VCaP (cell line): ENCODE measurements around the gene ENAH.
A peak's percentile ranks its signal among the peaks of the same experiment; 100 is the strongest.

Source experiments
- H3K27ac ChIP-seq: fragments of 450-650 bp; 2 replicates; pipeline ENCODE4 v1.5.1; 2017
- CTCF ChIP-seq: fragments of 450-650 bp; conservative IDR thresholded peaks from 2 replicates; pipeline ENCODE4 v1.5.1; 2017; ENCODE audit warnings: mild to moderate bottlenecking, moderate library complexity

ENAH gene

GRCh38 chr1:225527575-225527974 lies 125.3 kb downstream of the ENAH start:
- no peak for TF ChIP-seq CTCF
- 0 out of 2 replicates have a peak overlapping the region, but pooled peaks have one; percentile 18 for H3K27ac ChIP-seq

- peak overlapping the region; percentile 18; the same call in 1 of the 2 replicates for H3K27ac ChIP-seq
- no peak for TF ChIP-seq CTCF
These were observed 126.0 kb downstream of the ENAH start for GRCh38 chr1:225526878-225527277.

- no peak for TF ChIP-seq CTCF
- H3K27ac ChIP-seq: no peak overlapping the region
These were observed 127.5 kb downstream of the ENAH start for GRCh38 chr1:225525377-225525776.

- H3K27ac ChIP-seq: no peak overlapping the region
- no peak for TF ChIP-seq CTCF
These were observed 128.4 kb downstream of the ENAH start for GRCh38 chr1:225524570-225524969.

GRCh38 chr1:225523263-225523950 lies 129.5 kb downstream of the ENAH start:
- TF ChIP-seq CTCF: no peak
- H3K27ac ChIP-seq: peak overlapping the region; percentile 7; the same call in 1 of the 2 replicates

- no peak overlapping the region for H3K27ac ChIP-seq
- no peak for TF ChIP-seq CTCF
These were observed 130.2 kb downstream of the ENAH start for GRCh38 chr1:225522588-225523262.

- no peak for TF ChIP-seq CTCF
- no peak overlapping the region for H3K27ac ChIP-seq
These were observed 132.2 kb downstream of the ENAH start for GRCh38 chr1:225520587-225521227.
